ENCODE results near the gene TEX51. TPM values are rescaled to one million over a fixed set of nuclear protein-coding genes. Genes with fewer than 3 reads are reported as not detected.

TEX51 gene
- polyA plus RNA-seq, 1 of the 3 experiments (the other 2 are of a cell fraction) = not detected

- TF ChIP-seq ZBTB33 (IDR thresholded peaks at IDR 0.05; ENCODE audit: borderline replicate concordance, low read depth) = no peak
Observed at GRCh38 chr2:126932966-126933710, 34.4 kb downstream of the TEX51 start (continued).

- no peaks in the 10 kb centered on the region for H3K27me3 ChIP-seq (ENCODE audit: insufficient read depth)
- TF ChIP-seq RFX5 (IDR thresholded peaks at IDR 0.05; ENCODE audit: low read length) (no peak), MXI1 (IDR thresholded peaks at IDR 0.05; ENCODE audit: low read depth, low read length) (no peak), EZH2phosphoT487 (IDR thresholded peaks at IDR 0.05; ENCODE audit: borderline replicate concordance, low read depth) (no peak), MAX (IDR thresholded peaks at IDR 0.05; ENCODE audit: low read depth) (no peak), RAD21 (IDR thresholded peaks at IDR 0.05; ENCODE audit: low read length) (no peak), NFIC (IDR thresholded peaks at IDR 0.05; ENCODE audit: borderline replicate concordance) (no peak), FOSL2 (IDR thresholded peaks at IDR 0.05; ENCODE audit: borderline replicate concordance, low read depth) (no peak)
- no peak overlapping the region for H3K9ac ChIP-seq
- no peaks in the 10 kb centered on the region for H3K9me3 ChIP-seq
- no peak overlapping the region for H3K27ac ChIP-seq (ENCODE audit: low read depth in 2 of 2, low read length in 1 of 2)
- no peak for DNase-seq
- H3K9me2 ChIP-seq = no peaks in the 10 kb centered on the region
- no peak overlapping the region for H2AFZ ChIP-seq (ENCODE audit: low read depth)
- CTCF ChIA-PET = interaction anchor here (2.0 kb wide), 1 partner anchor 14 kb away, joined by 5 read pairs; no protein-coding TSS in a partner anchor
- no peaks in the 10 kb centered on the region; a peak in 1 of 4 replicates for H3K4me1 ChIP-seq (ENCODE audit: control insufficient read depth in 1 of 2, insufficient read depth in 2 of 2, low read depth in 1 of 2, low read length in 1 of 2)
- H4K20me1 ChIP-seq (ENCODE audit: insufficient read depth) = no peaks in the 10 kb centered on the region
- no peaks in the 10 kb centered on the region for H3K36me3 ChIP-seq (replicated peaks in 1 of 2; ENCODE audit: control insufficient read depth in 1 of 2, insufficient read depth in 2 of 2, low read length in 1 of 2)
- H3K4me3 ChIP-seq (ENCODE audit: low read depth in 2 of 2, low read length in 1 of 2) = no peak overlapping the region
- H3K4me2 ChIP-seq = no peak overlapping the region
- WGBS (ENCODE audit: low lambda C conversion rate) = 23% methylated on average over 4 of the region's 4 CpGs
- no peaks in the 10 kb centered on the region for H3K79me2 ChIP-seq (ENCODE audit: insufficient read depth)
- H3F3A ChIP-seq (replicated peaks; ENCODE audit: insufficient read depth) = no peaks in the 10 kb centered on the region
- POLR2A ChIA-PET = no interaction called here
Observed at GRCh38 chr2:126933711-126934091, 35.0 kb downstream of the TEX51 start.

GRCh38 chr2:126934809-126935208 lies 36.1 kb downstream of the TEX51 start:
- Histone ChIP-seq H3K27me3 (ENCODE audit: insufficient read depth) (no peaks in the 10 kb centered on the region), H3K9ac (no peak overlapping the region), H3K4me3 (ENCODE audit: low read depth in 2 of 2, low read length in 1 of 2) (no peak overlapping the region), H3K27ac (ENCODE audit: low read depth in 2 of 2, low read length in 1 of 2) (no peak overlapping the region), H2AFZ (ENCODE audit: low read depth) (no peak overlapping the region), H3K36me3 (replicated peaks in 1 of 2; ENCODE audit: control insufficient read depth in 1 of 2, insufficient read depth in 2 of 2, low read length in 1 of 2) (no peaks in the 10 kb centered on the region), H3K79me2 (ENCODE audit: insufficient read depth) (no peaks in the 10 kb centered on the region), H3K4me1 (ENCODE audit: control insufficient read depth in 1 of 2, insufficient read depth in 2 of 2, low read depth in 1 of 2, low read length in 1 of 2) (no peaks in the 10 kb centered on the region; a peak in 1 of 4 replicates), H3K9me3 (no peaks in the 10 kb centered on the region), H3F3A (replicated peaks; ENCODE audit: insufficient read depth) (no peaks in the 10 kb centered on the region), H4K20me1 (ENCODE audit: insufficient read depth) (no peaks in the 10 kb centered on the region), H3K9me2 (no peaks in the 10 kb centered on the region), H3K4me2 (no peak overlapping the region)
- no peak for TF ChIP-seq NFIC (IDR thresholded peaks at IDR 0.05; ENCODE audit: borderline replicate concordance)
- no peak for TF ChIP-seq CTCF (IDR thresholded peaks at IDR 0.05)
- no peak for TF ChIP-seq RFX5 (IDR thresholded peaks at IDR 0.05; ENCODE audit: low read length)
- no peak for TF ChIP-seq RCOR1 (IDR thresholded peaks at IDR 0.05; ENCODE audit: low read length)
- TF ChIP-seq POLR2AphosphoS5 (IDR thresholded peaks at IDR 0.05; ENCODE audit: low read depth, low read length) = no peak
- TF ChIP-seq USF1 (IDR thresholded peaks at IDR 0.05; ENCODE audit: borderline replicate concordance, low read depth) = no peak
- no peak for TF ChIP-seq TEAD4 (IDR thresholded peaks at IDR 0.05; ENCODE audit: borderline replicate concordance, insufficient read depth)
- TF ChIP-seq MEF2A (IDR thresholded peaks at IDR 0.05; ENCODE audit: borderline replicate concordance, low read depth) = no peak
- no peak for TF ChIP-seq SMC3 (IDR thresholded peaks at IDR 0.05; ENCODE audit: low read depth, low read length)
- TF ChIP-seq ZBTB33 (IDR thresholded peaks at IDR 0.05; ENCODE audit: borderline replicate concordance, low read depth) = no peak
- CTCF ChIA-PET = no interaction called here
- DNase-seq = no peak
- POLR2A ChIA-PET = no interaction called here
- WGBS (ENCODE audit: low lambda C conversion rate) = 32% methylated on average over 6 of the region's 6 CpGs

All from SK-N-SH (cell line).